Head of caudate nucleus (tissue), 42 donors: Measurements from ENCODE around the gene NKAPL.
"Not testable (repeated sequence)": the region's sequence is repeated elsewhere in the genome, so short reads cannot be mapped to it uniquely, and the experiment has no call there.

Experiments
- DNase-seq, 42 donors: peaks; one replicate each; pipeline versions ENCODE4 v3.0.0 to v3.0.0-alpha.2; 2020 to 2021; ENCODE audit warnings: mixed read lengths in 7 of 42
- intact Hi-C: fragments of 100-400 bp; cut with DNase I; formaldehyde crosslinking; loops from one replicate; pipeline ENCODE4 v1.15.0; 2022

The NKAPL gene

DNA sequence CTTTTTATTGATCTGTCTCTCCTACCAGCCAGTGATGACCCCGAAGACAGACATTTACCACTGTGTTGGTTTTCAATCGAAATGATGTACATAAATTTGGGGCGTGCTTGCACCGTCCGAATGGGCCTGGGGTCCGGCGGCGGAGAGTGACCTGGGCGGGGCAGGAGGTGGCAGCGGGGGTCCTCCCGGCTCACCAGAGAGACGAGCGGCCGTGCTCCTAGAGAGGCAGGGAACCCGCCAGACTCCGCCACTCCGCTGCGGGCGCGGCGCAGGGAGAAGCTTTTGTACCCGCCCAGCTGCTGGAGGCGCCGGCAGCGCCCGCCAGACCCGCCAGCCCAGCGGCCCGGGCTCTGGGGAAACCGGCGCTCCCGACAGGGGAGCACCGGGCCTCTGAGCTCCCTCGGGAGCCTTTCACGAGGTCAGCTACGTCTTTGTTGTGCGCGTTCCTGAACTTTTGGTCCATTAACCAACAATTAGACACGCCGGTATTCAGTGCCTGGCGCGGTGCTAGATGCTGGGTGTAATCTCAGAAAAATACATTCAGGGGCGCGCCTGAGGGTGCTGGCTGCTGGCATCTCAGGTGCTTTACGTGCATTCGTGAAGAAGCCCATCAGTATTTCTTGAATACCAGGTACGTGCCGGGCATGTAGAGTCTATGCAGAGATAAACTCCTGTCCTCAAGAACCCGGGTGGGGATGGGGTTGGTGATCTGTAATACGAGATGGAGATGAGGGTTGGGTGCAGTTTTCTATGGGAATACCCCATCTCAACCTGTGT, 22.4 kb downstream of the NKAPL start, which contains the start of gene PGBD1:
PGBD1 (plus strand) TSS at position 285 of the 777 bp plus-strand sequence. CDS start 2,242 bp downstream, outside the sequence.
- intact Hi-C loops: no loop called here
- DNase-seq: peak; percentile 37 to 91 (median 80)

DNA sequence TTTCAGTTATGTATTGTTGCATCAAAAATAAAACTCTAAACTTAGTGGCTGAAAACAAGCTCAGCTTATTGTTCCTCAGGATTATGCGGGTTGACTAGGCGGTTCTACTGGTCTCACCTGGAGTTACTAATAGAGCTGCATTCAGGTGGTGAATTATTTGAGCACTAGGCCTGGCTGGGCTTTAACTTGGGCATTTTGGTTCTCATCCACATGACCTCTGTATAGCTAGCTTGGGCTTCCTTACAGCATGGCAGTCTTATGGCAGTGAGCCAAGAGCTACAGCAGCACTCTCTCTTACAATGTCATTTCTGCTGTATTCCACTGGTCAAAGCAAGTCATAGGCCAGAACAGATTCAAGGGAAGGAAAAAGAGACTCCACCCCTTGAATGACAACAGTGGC, 23.8 kb downstream of the NKAPL start:
- DNase-seq: no peak
- intact Hi-C loops: no loop called here

DNA sequence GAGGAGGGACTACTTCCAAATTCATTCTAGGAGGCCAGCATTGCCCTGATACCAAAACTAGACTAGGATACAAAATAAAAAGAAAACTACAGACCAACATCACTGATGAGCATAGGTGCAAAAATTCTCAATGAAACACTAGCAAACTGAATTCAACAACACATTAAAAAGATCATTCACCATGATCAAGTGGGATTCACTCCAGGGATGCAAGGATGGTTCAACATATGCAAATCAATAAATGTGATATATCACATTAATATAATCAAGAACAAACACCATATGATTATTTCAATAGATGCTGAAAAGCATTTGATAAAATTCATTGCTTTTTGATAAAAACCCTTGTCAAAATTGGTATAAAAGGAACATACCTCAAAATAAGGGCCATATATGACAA, 32.5 kb downstream of the NKAPL start:
- DNase-seq: no peak
- intact Hi-C loops: no loop called here

DNA sequence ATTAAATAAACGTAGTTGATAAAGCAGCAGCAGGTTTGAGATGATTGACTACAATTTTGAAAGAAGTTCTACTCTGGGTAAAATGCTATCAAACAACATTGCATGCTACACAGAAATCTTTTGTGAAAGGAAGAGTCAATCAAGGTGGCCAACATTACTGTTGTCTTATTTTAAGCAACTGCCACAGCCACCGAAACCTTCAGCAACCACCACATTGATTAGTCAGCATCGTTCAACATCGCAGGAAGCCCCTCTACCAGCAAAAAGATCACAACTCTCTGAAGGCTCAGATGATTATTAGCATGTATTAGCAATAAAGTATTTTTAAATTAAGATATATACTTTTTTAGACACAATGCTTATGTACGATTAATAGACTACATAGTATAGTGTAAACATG, 36.2 kb downstream of the NKAPL start:
- no peak for DNase-seq
- intact Hi-C loops: no loop called here

DNA sequence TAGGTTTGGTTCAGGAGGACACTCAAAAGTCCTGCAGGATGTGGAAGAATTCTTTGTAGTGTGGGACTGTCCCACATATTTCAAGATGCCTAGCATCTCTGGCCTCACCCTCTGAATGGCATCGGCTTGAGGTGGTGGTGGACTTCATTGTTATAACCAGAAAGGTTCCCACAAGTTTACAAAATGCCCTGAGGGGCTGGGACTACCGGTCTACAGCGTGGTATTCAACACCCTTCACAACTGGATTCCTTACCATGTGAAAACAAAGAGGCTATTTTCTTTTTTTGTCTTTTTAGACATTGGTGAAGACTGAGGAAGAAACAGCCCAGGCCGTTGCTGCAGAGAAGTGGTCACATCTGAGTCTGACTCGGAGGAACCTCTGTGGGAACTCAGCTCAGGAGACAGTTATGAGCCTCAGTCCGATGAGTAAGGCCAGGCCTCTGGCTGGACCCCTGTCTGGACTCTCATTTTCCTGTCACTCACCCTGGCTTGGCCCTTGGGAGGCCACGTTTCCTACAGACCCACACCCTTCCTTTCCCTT, 37.5 kb downstream of the NKAPL start:
- no peak for DNase-seq

DNA sequence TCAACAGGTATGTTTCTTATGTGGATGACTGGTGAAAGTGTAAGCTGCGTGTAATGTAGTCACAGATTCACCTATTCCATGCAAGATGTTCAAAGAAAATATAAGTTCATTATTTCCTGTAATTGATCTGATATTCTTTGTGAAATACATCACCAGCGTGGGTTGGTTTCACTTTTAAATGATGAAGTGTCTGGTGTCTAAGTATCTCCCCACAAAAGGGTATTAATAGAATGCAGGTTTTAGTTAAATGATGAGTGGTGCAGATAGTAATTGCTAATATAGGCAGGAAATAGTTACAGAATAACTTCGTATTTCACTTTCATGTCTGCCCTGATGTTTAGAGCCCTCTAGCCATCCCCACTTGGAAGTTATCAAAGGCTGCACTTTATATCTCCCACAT, 44.5 kb downstream of the NKAPL start:
- intact Hi-C loops: no loop called here
- no peak for DNase-seq

More for the DNA sequence above, 37.5 kb downstream of the NKAPL start:
- intact Hi-C loops: no loop called here

DNA sequence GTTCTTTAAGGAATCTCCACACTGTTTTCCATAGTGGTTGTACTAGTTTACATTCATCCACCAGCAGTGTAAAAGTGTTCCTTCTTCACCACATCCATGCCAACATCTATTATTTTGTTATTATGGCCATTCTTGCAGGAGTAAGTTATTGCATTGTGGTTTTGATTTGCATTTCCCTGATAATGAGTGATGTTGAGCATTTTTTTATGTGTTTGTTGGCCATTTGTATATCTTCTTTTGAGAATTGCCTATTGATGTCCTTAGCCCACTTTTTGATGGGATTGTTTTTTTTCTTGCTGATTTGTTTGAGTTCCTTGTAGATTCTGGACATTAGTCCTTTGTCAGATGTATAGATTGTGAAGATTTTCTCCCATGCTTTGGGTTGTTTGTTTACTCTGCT, 47.3 kb downstream of the NKAPL start:
- intact Hi-C loops, DNase-seq: not testable (repeated sequence)
